ENCODE results near the gene ZNF423.

Gene ZNF423

GRCh38 chr16:49833796-49834530, 21.9 kb downstream of the ZNF423 start:
- DNase-seq (ENCODE audit: low read depth) = no peak
- H3K4me3 ChIP-seq (ENCODE audit: low read depth, low read length) = no peak overlapping the region
- no peak for TF ChIP-seq CTCF (IDR thresholded peaks at IDR 0.05; ENCODE audit: insufficient read depth, low read depth, low read length, missing control alignments)

DNA sequence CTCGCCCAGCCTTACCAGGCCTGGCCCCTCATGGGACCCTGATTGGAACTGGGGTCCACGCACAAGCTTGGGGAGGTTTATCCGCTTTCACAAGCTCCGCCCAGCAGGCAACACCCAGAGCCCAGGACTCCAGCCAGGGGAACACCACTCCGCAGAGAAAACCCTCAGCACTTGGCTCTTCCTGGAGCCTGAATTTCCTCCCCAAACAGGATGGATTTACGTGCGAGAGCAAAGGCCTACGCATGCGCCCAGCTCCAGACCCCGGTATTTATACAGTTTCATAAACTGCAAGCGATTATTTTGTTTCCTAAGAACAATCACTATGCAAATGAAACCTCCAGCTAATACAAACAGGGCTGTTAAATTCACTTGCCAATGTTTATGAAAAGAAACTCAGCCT, 22.8 kb downstream of the ZNF423 start:
- no peak for DNase-seq (ENCODE audit: low read depth)
- no peak overlapping the region for H3K4me3 ChIP-seq (ENCODE audit: low read depth, low read length)
- TF ChIP-seq CTCF (IDR thresholded peaks at IDR 0.05; ENCODE audit: insufficient read depth, low read depth, low read length, missing control alignments) = no peak

DNA sequence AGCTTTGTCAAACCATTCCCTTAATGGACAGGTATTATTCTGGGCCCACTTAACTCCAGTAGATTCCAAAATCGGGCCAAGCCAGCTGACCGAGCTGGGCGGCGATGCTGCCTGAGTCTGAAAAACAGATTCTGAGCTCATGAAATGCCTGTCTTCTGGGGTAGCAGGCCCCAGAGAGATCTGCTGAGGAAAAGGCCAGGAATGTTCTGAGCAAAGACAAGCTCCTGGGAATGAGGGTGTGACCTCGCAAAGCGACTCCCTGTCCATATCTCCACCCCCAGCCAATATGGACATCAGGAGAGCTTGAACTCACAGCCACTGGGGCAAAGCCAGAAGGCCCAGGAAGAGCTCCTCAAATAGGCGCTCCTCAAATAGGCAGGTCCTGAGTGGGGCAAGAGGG, 23.7 kb downstream of the ZNF423 start:
- no peak for TF ChIP-seq CTCF (IDR thresholded peaks at IDR 0.05; ENCODE audit: insufficient read depth, low read depth, low read length, missing control alignments)
- no peak for DNase-seq (ENCODE audit: low read depth)

DNA sequence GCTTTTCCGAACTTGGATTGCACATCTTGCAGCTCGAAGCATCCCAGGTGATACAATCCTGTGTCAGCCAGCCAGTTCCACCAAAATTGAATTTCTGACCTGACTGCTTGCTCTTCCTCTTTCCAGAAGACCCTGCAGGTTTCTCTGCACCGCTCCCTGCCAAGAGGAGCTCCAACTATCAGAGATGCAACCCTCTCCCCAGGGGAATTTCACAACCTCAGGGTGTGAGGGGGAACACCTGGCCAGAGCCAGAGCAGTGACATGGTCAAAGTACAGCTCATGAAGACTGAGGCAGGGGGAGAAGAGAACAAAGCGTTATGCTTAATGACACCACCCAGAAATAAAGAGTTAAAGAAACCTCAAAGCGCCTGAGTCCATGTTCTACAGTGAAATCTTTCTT, 25.0 kb downstream of the ZNF423 start:
- H3K4me3 ChIP-seq (ENCODE audit: low read depth, low read length) = no peak overlapping the region

More for the DNA sequence above, 23.7 kb downstream of the ZNF423 start:
- no peak overlapping the region for H3K4me3 ChIP-seq (ENCODE audit: low read depth, low read length)

GRCh38 chr16:49828533-49829267, 27.2 kb downstream of the ZNF423 start:
- DNase-seq (ENCODE audit: low read depth) = no peak
- no peak overlapping the region for H3K4me3 ChIP-seq (ENCODE audit: low read depth, low read length)
- TF ChIP-seq CTCF (IDR thresholded peaks at IDR 0.05; ENCODE audit: insufficient read depth, low read depth, low read length, missing control alignments) = no peak

More for the DNA sequence above, 25.0 kb downstream of the ZNF423 start:
- no peak for DNase-seq (ENCODE audit: low read depth)
- no peak for TF ChIP-seq CTCF (IDR thresholded peaks at IDR 0.05; ENCODE audit: insufficient read depth, low read depth, low read length, missing control alignments)

DNA sequence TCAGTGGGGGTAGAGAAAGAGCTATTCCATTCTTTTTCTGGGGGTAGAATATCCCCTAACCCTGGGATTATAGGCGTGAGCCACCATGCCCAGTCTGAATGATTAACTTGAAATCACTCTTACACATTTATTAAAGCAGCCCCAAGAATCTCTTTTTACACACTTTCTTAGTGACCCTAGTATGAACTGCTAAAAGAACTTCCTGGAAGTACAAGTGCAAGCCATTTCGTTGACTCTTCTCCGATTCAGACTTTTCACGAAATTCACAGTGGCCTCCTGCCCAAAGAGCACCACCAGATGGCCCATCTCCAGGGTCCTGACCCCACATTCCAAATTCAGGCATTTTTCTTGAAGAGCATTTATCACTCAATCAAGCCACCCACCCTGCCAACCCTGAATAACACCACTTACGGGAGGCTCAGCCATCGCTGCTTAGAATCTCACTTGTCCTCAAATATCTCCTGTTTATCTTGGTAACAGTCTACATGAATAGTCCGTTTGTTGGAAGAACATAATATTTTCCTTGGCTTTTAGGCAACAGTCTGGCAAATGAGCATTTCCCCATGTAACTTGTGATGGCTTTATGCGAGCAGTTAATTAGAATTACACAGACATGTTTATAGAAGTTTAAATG, 28.0 kb downstream of the ZNF423 start:
- TF ChIP-seq CTCF (IDR thresholded peaks at IDR 0.05; ENCODE audit: insufficient read depth, low read depth, low read length, missing control alignments) = no peak
- DNase-seq (ENCODE audit: low read depth) = no peak
- H3K4me3 ChIP-seq (ENCODE audit: low read depth, low read length) = no peak overlapping the region
